GM18502 (cell line): ENCODE data around the gene GSX1.

Source experiments
- ATAC-seq: cut with Tn5 transposase; IDR thresholded peaks from one replicate; pipeline ENCODE4 v1.9.1; 2021; ENCODE audit warnings: mild to moderate bottlenecking; ENCODE audit not compliant: unreplicated experiment, poor library complexity

The GSX1 gene

GRCh38 chr13:27826379-27827353 is 34.4 kb downstream of the GSX1 start:
- ATAC-seq, result peak; percentile 62

- ATAC-seq, result no peak
Measured at GRCh38 chr13:27827646-27828045, 35.4 kb downstream of the GSX1 start.

GRCh38 chr13:27830010-27830409 is 37.7 kb downstream of the GSX1 start:
- ATAC-seq, result peak; percentile 76

- ATAC-seq, result no peak
Measured at GRCh38 chr13:27833206-27833605, 40.9 kb downstream of the GSX1 start.

GRCh38 chr13:27834095-27834494 is 41.8 kb downstream of the GSX1 start:
- no peak for ATAC-seq

GRCh38 chr13:27835799-27836198 is 43.5 kb downstream of the GSX1 start:
- no peak for ATAC-seq

- no peak for ATAC-seq
Measured at GRCh38 chr13:27839809-27840467, 47.7 kb downstream of the GSX1 start.

GRCh38 chr13:27842571-27842970 is 50.3 kb downstream of the GSX1 start:
- ATAC-seq, result no peak
